Esophagus muscularis mucosa (tissue), 4 donors: ENCODE data around the gene ACTL8. TPM values are rescaled to one million over a fixed set of nuclear protein-coding genes. Genes with fewer than 3 reads are reported as not detected.

Source experiments
- DNase-seq: peaks from one replicate; pipeline ENCODE4 v3.0.0-alpha.2; 2017; ENCODE audit errors: extremely low spot score
- H3K27ac ChIP-seq, 4 donors: fragments of 200-600 bp; sonication (generic); replicated peaks in 1 of 4; 1 replicate in 3 of 4; 2 replicates in 1 of 4; pipeline ENCODE4 v1.5.1; 2016 to 2019; ENCODE audit warnings: mild to moderate bottlenecking in 1 of 4
- H3K27me3 ChIP-seq, 4 donors: fragments of 200-600 bp; sonication (generic); one replicate each; pipeline versions ENCODE4 v1.5.1 to v1.6.0; 2016 to 2019
- H3K36me3 ChIP-seq, 4 donors: fragments of 200-600 bp; sonication (generic); one replicate each; pipeline ENCODE4 v1.5.1; 2016 to 2019
- H3K4me1 ChIP-seq, 4 donors: fragments of 200-600 bp; sonication (generic); one replicate each; pipeline ENCODE4 v1.5.1; 2016 to 2019
- H3K4me3 ChIP-seq, 4 donors: fragments of 200-600 bp; sonication (generic); 1 replicate in 2 of 4; 2 replicates in 2 of 4; pipeline ENCODE4 v1.5.1; 2016 to 2019; ENCODE audit warnings: mild to moderate bottlenecking in 4 of 4, moderate library complexity in 1 of 4
- H3K9me3 ChIP-seq, 4 donors: fragments of 200-600 bp; sonication (generic); 1 replicate in 3 of 4; 2 replicates in 1 of 4; pipeline ENCODE4 v1.5.1; 2016 to 2019
- CTCF ChIP-seq, 3 experiments: fragments of 200-600 bp in 2 of 3; fragments of 450-650 bp in 1 of 3; sonication (generic) in 2 of 3; IDR thresholded peaks; one replicate each; pipeline ENCODE4 v1.5.1; 2017 to 2019; ENCODE audit warnings: antibody characterized with exemption in 3 of 3, mild to moderate bottlenecking in 2 of 3, moderate library complexity in 1 of 3
- EP300 ChIP-seq: sonication (generic); formaldehyde crosslinking; IDR thresholded peaks from one replicate; pipeline ENCODE4 v1.6.1; 2017; ENCODE audit warnings: antibody characterized with exemption
- POLR2A ChIP-seq: fragments of 450-650 bp; IDR thresholded peaks from one replicate; pipeline ENCODE4 v1.6.1; 2017; ENCODE audit warnings: antibody characterized with exemption, moderate library complexity, mild to moderate bottlenecking, low read depth
- POLR2AphosphoS5 ChIP-seq, 2 donors: sonication (generic); formaldehyde crosslinking; IDR thresholded peaks; one replicate each; pipeline ENCODE4 v1.6.1; 2017; ENCODE audit warnings: antibody characterized with exemption in 2 of 2
- WGBS: methylation state at CpG from one replicate; pipeline ENCODE4 v1.1.5; 2018; 5-methylcytosine and 5-hydroxymethylcytosine counted together
- intact Hi-C: fragments of 100-400 bp; cut with DNase I; formaldehyde crosslinking; loops from one replicate; pipeline ENCODE4 v1.15.1; 2023
- total RNA-seq, 4 donors: library from RNA; depleted of rRNA; stranded (reverse); fragments of >200 nt; gene quantifications; one replicate each; pipeline versions ENCODE4 v1.1.0 to v1.2.1, GENCODE V29; 2016

ACTL8 gene
- total RNA-seq, 4 donors from 2014 or later = not detected

GRCh38 chr1:17844185-17844826, 89.2 kb downstream of the ACTL8 start:
- Histone ChIP-seq H3K27me3 (peaks cover 0 to 76% (median 5%) of the 10 kb centered on the region in 4 donors), H3K9me3 (peaks cover 0 to 3% (median 0%) of the 10 kb centered on the region in 4 donors), H3K27ac (no peak overlapping the region), H3K4me3 (no peak overlapping the region), H3K36me3 (no peaks in the 10 kb centered on the region), H3K4me1 (no peaks in the 10 kb centered on the region)
- 33% methylated on average over 10 of the region's 10 CpGs for WGBS
- intact Hi-C loops = no loop called here
- no peak for DNase-seq
- TF ChIP-seq CTCF (IDR thresholded peaks at IDR 0.05) (no peak), POLR2AphosphoS5 (IDR thresholded peaks at IDR 0.05) (no peak), EP300 (no peak), POLR2A (no peak)

GRCh38 chr1:17845583-17845982, 90.5 kb downstream of the ACTL8 start:
- Histone ChIP-seq H3K27me3 (peaks cover 0 to 74% (median 5%) of the 10 kb centered on the region in 4 donors), H3K4me1 (no peaks in the 10 kb centered on the region), H3K9me3 (peaks cover 0 to 3% (median 0%) of the 10 kb centered on the region in 4 donors), H3K4me3 (no peak overlapping the region), H3K36me3 (no peaks in the 10 kb centered on the region), H3K27ac (no peak overlapping the region)
- no peak for TF ChIP-seq CTCF (IDR thresholded peaks at IDR 0.05)
- DNase-seq = no peak
- 30% methylated on average over 3 of the region's 4 CpGs for WGBS
- intact Hi-C loops = no loop called here

- 50% methylated on average over 3 of the region's 3 CpGs for WGBS
- TF ChIP-seq POLR2AphosphoS5 (IDR thresholded peaks at IDR 0.05) (no peak), POLR2A (no peak), CTCF (IDR thresholded peaks at IDR 0.05) (no peak), EP300 (no peak)
Observed at GRCh38 chr1:17846341-17846740, 91.2 kb downstream of the ACTL8 start.

GRCh38 chr1:17847111-17847510, 92.0 kb downstream of the ACTL8 start:
- 87% methylated on average over 3 of the region's 3 CpGs for WGBS
- DNase-seq = no peak
- TF ChIP-seq EP300 (no peak), CTCF (IDR thresholded peaks at IDR 0.05) (no peak), POLR2AphosphoS5 (IDR thresholded peaks at IDR 0.05) (no peak), POLR2A (no peak)
- peaks cover 0 to 3% (median 0%) of the 10 kb centered on the region in 4 donors for H3K9me3 ChIP-seq
- peaks cover 0 to 59% (median 5%) of the 10 kb centered on the region in 4 donors for H3K27me3 ChIP-seq
- no peak overlapping the region for H3K4me3 ChIP-seq
- H3K27ac ChIP-seq = no peak overlapping the region
- no peaks in the 10 kb centered on the region for H3K4me1 ChIP-seq
- no peaks in the 10 kb centered on the region for H3K36me3 ChIP-seq
- intact Hi-C loops = no loop called here

More at GRCh38 chr1:17846341-17846740, 91.2 kb downstream of the ACTL8 start:
- DNase-seq = no peak
- Histone ChIP-seq H3K27me3 (peaks cover 0 to 67% (median 5%) of the 10 kb centered on the region in 4 donors), H3K27ac (no peak overlapping the region), H3K4me1 (no peaks in the 10 kb centered on the region), H3K36me3 (no peaks in the 10 kb centered on the region), H3K9me3 (peaks cover 0 to 3% (median 0%) of the 10 kb centered on the region in 4 donors), H3K4me3 (no peak overlapping the region)
- intact Hi-C loops = no loop called here

GRCh38 chr1:17849216-17849615, 94.1 kb downstream of the ACTL8 start:
- no peak for DNase-seq
- no peaks in the 10 kb centered on the region for H3K4me1 ChIP-seq
- H3K9me3 ChIP-seq = peaks cover 0 to 3% (median 0%) of the 10 kb centered on the region in 4 donors
- WGBS = 67% methylated on average over 3 of the region's 3 CpGs
- no peak overlapping the region for H3K27ac ChIP-seq
- H3K27me3 ChIP-seq = peaks cover 0 to 46% (median 0%) of the 10 kb centered on the region in 4 donors
- no peaks in the 10 kb centered on the region for H3K36me3 ChIP-seq
- intact Hi-C loops = no loop called here
- no peak overlapping the region for H3K4me3 ChIP-seq
- TF ChIP-seq POLR2AphosphoS5 (IDR thresholded peaks at IDR 0.05) (no peak), EP300 (no peak), POLR2A (no peak), CTCF (IDR thresholded peaks at IDR 0.05) (no peak)
